ENCODE measurements around the gene CDK18.

Gene CDK18

DNA sequence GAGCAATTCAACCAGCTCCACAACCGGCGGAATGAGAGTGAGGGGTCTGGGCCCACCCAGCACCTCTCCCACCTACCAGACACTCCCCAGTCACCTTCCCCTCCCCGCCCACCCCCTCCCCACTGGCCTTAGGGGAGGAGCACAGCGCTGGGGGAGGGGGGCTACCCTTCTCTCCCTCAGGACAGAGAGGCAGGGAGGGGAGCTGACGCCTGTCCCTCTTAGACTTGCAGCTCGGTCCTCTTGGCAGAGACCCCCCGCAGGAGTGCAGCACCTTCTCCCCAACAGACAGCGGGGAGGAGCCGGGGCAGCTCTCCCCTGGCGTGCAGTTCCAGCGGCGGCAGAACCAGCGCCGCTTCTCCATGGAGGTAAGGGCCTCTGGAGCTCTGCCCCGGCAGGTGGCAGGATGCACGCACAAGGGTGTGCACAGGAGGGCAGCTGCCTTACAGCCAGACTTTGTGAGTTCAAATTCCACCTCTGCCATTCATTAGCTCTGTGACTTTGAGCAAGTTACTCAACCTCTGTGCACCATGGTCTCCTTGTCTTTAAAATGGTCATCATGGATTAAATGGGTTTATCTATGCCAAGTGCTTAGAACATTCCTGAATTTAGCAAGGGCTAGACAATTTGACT is 18.9 kb downstream of the CDK18 start:
- no peak for DNase-seq (ENCODE audit: low spot score)

GRCh38 chr1:205523891-205524793 is 19.7 kb downstream of the CDK18 start:
- peak; percentile 94 for DNase-seq (ENCODE audit: low spot score)

GRCh38 chr1:205524794-205525101 is 20.3 kb downstream of the CDK18 start:
- no peak for DNase-seq (ENCODE audit: low spot score)

GRCh38 chr1:205525495-205526285 is 21.2 kb downstream of the CDK18 start:
- DNase-seq (ENCODE audit: low spot score): peak; percentile 20

DNA sequence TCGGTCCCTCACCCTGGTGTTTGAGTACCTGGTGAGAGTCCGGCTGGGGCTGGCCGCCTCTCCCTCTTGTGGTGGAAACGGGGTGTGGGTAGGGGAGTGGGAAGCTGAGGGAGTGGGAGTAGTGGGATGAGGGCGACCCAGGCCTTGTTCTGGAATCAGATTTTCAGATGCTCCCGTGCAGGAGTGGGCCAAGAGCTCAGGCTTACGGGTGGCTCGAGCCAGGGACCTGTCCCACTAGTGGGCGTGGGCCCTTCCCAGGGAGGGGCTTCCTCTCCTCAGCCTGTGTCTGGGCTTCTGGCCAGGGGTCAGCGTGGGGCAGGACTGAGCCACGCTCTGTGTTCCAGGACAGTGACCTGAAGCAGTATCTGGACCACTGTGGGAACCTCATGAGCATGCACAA is 22.0 kb downstream of the CDK18 start:
- DNase-seq (ENCODE audit: low spot score): no peak

GRCh38 chr1:205527931-205528330 is 23.5 kb downstream of the CDK18 start:
- no peak for DNase-seq (ENCODE audit: low spot score)

- DNase-seq (ENCODE audit: low spot score): peak; percentile 25
Measured at GRCh38 chr1:205528446-205528886, 24.0 kb downstream of the CDK18 start.

DNA sequence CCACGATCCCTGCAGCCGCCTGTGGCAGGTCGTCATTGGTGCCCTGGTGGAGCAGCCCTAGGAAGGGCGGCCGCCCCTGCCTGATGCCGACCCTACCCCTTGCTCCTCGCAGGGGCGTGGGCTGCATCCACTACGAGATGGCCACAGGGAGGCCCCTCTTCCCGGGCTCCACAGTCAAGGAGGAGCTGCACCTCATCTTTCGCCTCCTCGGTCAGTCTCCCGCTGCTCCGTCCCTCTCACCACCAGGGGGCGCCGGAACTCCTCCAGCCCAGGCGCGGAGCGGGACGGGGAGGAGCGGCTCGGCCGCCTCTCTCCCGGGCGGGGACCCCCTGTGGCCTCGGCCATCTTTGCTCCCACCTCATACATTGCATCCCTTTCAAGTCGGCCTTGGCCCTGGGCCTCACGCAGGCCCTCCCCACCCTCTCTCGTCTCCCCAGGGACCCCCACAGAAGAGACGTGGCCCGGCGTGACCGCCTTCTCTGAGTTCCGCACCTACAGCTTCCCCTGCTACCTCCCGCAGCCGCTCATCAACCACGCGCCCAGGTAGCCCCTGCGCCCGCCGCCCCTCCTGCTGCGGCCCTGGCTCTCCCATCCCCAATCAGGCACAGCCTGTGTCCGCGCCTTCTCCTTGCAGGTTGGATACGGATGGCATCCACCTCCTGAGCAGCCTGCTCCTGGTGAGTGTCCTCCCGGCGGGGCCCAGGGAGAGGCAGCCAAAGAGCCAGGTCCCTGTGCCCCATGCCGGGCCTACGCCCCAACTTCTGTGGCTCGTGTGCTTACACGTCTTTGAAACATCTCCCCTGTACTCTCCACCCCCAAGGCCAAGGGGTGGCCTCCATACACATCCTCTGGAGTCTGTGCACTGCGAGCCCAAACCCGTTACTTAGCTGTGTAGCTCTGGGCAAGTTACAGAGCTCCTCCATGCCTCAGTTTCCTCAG is 24.7 kb downstream of the CDK18 start:
- peak; percentile 65 for DNase-seq (ENCODE audit: low spot score)

DNA sequence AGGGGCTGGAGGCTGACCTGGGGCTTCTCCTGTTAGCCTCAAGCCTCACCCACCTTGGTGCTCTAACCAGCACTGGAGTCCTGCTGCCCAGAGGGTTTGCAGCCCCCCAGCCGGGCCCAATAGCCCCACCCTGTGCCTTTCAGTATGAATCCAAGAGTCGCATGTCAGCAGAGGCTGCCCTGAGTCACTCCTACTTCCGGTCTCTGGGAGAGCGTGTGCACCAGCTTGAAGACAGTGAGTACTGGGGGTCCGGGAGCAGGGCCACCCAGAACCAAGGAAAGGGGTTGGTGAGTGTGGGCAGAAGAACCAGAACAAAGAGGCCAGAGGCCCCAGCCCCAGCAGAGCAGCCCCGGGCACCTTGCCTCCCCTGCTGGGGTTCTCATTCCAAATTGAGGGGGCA is 25.6 kb downstream of the CDK18 start:
- DNase-seq (ENCODE audit: low spot score): no peak

GRCh38 chr1:205531191-205532025 is 26.9 kb downstream of the CDK18 start:
- DNase-seq (ENCODE audit: low spot score): no peak

GRCh38 chr1:205532026-205532898 is 27.8 kb downstream of the CDK18 start:
- DNase-seq (ENCODE audit: low spot score): no peak

DNA sequence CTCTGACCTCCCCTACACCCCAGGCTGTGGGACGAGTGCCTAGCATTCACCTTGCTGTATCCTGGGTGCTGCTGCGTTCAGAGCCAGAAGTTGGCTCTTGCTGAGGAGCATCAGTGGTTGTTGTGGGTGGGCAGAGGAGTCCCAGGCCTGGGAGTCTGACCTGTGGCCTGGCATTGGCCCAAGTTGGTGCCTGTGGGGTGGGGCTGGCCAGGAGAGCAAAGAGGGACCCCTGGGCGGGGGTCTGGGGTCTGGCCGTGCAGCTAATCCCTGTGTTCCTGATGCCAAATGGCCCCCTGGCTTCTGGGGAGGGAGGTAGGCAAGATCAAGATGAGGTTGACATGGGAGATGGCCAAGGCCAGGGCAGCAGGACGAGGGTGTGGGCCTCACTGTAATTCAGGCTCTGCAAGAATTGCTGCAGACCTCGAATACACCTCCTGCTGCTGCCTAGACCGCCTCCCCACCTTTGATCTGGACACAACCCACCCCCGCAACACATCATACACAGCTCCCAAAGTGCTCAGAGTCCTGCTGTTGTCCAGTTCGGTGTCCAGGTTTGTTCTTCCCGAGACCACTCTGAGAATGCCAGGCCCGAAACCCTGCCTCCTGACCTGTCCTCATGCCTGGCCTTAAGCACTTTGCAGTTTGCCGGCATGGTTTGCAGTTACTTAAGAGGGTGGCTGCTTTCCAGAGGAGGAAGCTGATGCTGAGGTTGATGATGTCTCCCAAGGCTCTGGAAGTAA is 28.7 kb downstream of the CDK18 start:
- DNase-seq (ENCODE audit: low spot score): no peak

- no peak for DNase-seq (ENCODE audit: low spot score)
Measured at GRCh38 chr1:205533748-205534443, 29.4 kb downstream of the CDK18 start.

GRCh38 chr1:205534444-205534985 is 30.0 kb downstream of the CDK18 start:
- DNase-seq (ENCODE audit: low spot score): no peak

DNA sequence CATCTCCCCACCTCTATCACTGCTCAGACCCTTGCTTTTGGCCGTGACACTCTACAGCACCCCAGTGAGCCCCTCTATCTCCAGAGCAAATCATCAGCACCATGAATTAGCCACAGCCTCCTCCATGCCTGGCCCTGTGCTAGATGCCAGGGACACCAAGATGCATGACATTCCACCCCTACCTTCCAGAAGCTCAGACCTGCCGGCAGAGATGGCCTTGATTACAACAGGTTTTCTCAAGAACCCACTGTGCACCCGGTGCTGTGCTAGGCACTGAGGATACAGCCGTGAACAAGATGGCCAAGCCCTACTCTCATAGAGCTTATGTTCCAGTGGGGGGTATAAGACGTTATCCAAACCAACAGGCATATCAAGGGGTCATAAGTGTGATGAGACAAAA is 30.6 kb downstream of the CDK18 start:
- DNase-seq (ENCODE audit: low spot score): no peak

DNA sequence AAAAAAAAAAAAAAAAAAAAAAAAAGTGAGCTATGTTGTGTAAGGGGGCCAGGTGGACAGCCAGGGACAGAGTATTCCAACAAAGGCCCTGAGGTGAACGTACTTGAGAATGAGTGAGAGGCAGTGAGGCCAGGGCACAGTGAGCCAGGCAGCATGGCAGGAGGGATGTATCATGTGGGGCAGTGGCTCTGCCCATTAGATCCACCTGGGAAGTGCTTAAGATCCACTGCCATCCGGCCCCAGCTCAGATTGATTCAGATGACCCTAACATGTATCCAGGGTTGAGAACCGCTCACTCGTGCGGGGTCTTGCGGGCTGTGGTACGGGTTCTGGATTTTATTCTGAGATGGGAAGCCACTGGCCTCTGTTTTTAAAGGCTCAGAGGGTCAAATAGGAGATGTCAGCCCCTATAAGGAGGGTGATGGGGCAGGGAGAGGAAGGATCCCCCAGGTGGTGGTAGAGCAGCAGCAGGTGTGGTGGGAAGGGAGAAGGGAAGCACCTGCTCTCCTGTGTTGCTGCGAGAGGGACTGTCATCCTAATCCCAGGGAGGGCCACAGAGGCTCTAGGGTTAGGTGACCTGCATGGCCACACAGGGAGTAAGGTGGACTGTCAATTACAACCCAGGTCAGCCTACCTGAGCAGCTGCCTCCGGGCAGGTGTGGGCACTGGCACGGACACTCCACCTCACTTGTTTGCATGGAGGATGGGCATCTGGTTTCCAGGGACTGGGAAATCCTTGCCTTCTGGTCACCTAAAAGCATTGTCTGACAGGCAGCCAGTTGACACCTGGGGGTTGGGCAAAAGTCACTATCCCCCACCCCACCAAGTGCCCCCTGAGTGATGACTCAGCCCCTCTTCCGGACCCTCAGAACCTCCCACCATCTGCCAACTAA is 31.6 kb downstream of the CDK18 start:
- DNase-seq (ENCODE audit: low spot score): no peak

DNA sequence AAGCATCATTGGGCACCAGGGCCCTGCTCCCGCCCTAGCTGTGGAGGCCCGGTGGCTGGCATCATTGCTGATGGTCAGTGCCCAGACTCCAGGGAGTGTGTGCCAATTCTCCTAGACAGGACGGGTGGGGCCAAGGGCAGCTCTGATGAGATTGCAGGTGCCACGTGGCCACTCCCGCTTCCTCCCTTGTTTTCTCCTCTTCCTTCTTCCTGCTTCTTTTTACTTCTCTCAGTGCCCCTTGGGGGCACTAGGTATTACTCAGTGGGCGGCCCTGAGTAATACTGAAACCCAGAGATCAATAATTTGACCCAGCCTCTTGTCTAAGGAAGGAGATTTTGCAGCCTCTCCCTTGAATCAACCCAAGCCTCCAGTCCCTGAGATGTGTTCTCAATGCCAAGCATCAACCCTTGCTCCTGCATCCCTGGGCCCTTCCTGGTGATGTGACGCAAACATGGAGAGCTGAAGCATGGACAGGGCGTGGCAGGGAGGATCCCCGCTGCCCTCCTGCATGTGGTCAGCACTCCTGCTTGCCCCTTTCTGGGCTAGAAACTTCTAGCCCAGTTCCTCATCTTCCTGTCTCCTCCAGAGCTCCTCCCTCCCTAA is 32.4 kb downstream of the CDK18 start:
- peak; percentile 82 for DNase-seq (ENCODE audit: low spot score)
